Choroid plexus epithelial cell (primary cell): ENCODE data around the gene CASZ1.

Experiments used
- DNase-seq: peaks from one replicate; pipeline ENCODE4 v3.0.0-alpha.2; 2010; ENCODE audit warnings: low read depth
- H3K4me3 ChIP-seq: 2 replicates; pipeline ENCODE4 v1.5.1; 2011; ENCODE audit warnings: low read depth, mild to moderate bottlenecking, control low read depth, low read length, moderate library complexity
- CTCF ChIP-seq: conservative IDR thresholded peaks from 2 replicates; pipeline ENCODE4 v1.5.1; 2011; ENCODE audit warnings: low read depth, mild to moderate bottlenecking, control low read depth, inconsistent platforms, low read length, moderate library complexity

Gene CASZ1

GRCh38 chr1:10794724-10795275, 1.6 kb downstream of the CASZ1 start:
- peak; percentile 13 for DNase-seq

GRCh38 chr1:10793129-10793651, 3.3 kb downstream of the CASZ1 start:
- DNase-seq, result peak; percentile 15
- no peak overlapping the region for H3K4me3 ChIP-seq
- TF ChIP-seq CTCF, result no peak

More at GRCh38 chr1:10794724-10795275, 1.6 kb downstream of the CASZ1 start:
- TF ChIP-seq CTCF, result no peak
- peak overlapping the region; percentile 37 for H3K4me3 ChIP-seq

GRCh38 chr1:10791105-10791951, 5.1 kb downstream of the CASZ1 start:
- DNase-seq, result no peak
- H3K4me3 ChIP-seq, result no peak overlapping the region

GRCh38 chr1:10789803-10790702, 6.4 kb downstream of the CASZ1 start:
- DNase-seq, result no peak
- no peak for TF ChIP-seq CTCF
- no peak overlapping the region for H3K4me3 ChIP-seq

More at GRCh38 chr1:10791105-10791951, 5.1 kb downstream of the CASZ1 start:
- TF ChIP-seq CTCF, result no peak

- TF ChIP-seq CTCF, result no peak
These were observed 7.2 kb downstream of the CASZ1 start for GRCh38 chr1:10789047-10789791.

GRCh38 chr1:10788592-10789006, 7.8 kb downstream of the CASZ1 start:
- no peak overlapping the region for H3K4me3 ChIP-seq
- peak; percentile 28 for TF ChIP-seq CTCF
- DNase-seq, result no peak

More at GRCh38 chr1:10789047-10789791, 7.2 kb downstream of the CASZ1 start:
- DNase-seq, result no peak
- no peak overlapping the region for H3K4me3 ChIP-seq
